ENCODE measurements around the gene CCL4.

Gene CCL4

GRCh38 chr17:36135465-36135864, 31.8 kb downstream of the CCL4 start:
- TF ChIP-seq, protein P1, sequence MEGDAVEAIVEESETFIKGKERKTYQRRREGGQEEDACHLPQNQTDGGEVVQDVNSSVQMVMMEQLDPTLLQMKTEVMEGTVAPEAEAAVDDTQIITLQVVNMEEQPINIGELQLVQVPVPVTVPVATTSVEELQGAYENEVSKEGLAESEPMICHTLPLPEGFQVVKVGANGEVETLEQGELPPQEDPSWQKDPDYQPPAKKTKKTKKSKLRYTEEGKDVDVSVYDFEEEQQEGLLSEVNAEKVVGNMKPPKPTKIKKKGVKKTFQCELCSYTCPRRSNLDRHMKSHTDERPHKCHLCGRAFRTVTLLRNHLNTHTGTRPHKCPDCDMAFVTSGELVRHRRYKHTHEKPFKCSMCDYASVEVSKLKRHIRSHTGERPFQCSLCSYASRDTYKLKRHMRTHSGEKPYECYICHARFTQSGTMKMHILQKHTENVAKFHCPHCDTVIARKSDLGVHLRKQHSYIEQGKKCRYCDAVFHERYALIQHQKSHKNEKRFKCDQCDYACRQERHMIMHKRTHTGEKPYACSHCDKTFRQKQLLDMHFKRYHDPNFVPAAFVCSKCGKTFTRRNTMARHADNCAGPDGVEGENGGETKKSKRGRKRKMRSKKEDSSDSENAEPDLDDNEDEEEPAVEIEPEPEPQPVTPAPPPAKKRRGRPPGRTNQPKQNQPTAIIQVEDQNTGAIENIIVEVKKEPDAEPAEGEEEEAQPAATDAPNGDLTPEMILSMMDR (IDR thresholded peaks at IDR 0.05; ENCODE audit: low read depth, low read length) = no peak
- no peak for DNase-seq (ENCODE audit: extremely low read depth, low read depth)

- no peak for DNase-seq (ENCODE audit: extremely low read depth, low read depth)
- TF ChIP-seq, protein P1 (IDR thresholded peaks at IDR 0.05; ENCODE audit: low read depth, low read length) = no peak
Measured at GRCh38 chr17:36136036-36136435, 32.4 kb downstream of the CCL4 start.

DNA sequence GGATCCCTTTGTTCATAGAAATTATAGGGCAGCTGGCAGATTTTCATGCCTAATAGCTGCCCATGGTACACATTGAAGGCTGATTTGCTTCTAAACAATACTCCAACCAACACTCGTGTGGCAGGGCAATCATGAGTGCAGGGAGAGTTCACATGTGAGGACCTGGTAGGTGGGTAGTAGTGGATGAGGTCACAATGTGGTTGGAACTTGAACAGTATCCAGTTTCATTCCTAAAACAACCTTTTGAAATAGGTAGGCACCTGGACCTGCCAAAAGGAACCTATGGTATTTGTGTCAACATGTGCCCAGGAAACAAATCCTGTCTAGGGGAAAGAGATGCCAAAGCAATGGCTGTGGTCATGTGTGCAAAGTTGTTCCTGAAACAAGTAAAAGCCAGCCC, 32.8 kb downstream of the CCL4 start:
- TF ChIP-seq, protein P1 (IDR thresholded peaks at IDR 0.05; ENCODE audit: low read depth, low read length) = no peak
- DNase-seq (ENCODE audit: extremely low read depth, low read depth) = no peak

GRCh38 chr17:36142235-36142634, 38.6 kb downstream of the CCL4 start:
- TF ChIP-seq, protein P1 (IDR thresholded peaks at IDR 0.05; ENCODE audit: low read depth, low read length) = no peak
- DNase-seq (ENCODE audit: extremely low read depth, low read depth) = no peak

DNA sequence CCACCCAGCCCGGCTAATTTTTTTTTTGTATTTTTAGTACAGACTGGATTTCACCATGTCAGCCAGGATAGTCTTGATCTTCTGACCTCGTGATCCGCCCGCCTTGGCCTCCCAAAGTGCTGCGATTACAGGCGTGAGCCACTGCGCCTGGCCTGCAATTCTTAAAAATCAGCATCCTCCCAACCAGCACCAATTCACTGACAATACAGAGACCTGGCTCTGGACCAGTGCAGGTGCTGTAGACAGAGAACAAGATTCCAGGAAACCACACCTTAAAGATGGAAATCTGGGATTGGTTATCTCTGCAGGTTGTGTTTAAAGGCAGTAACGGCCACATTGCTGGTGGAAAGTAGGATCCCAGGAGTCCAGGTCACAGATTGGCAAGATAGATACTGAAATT, 39.2 kb downstream of the CCL4 start:
- DNase-seq (ENCODE audit: extremely low read depth, low read depth) = no peak
- TF ChIP-seq, protein P1 (IDR thresholded peaks at IDR 0.05; ENCODE audit: low read depth, low read length) = no peak

GRCh38 chr17:36144014-36144413, 40.4 kb downstream of the CCL4 start:
- TF ChIP-seq, protein P1 (IDR thresholded peaks at IDR 0.05; ENCODE audit: low read depth, low read length) = no peak
- no peak for DNase-seq (ENCODE audit: extremely low read depth, low read depth)

DNA sequence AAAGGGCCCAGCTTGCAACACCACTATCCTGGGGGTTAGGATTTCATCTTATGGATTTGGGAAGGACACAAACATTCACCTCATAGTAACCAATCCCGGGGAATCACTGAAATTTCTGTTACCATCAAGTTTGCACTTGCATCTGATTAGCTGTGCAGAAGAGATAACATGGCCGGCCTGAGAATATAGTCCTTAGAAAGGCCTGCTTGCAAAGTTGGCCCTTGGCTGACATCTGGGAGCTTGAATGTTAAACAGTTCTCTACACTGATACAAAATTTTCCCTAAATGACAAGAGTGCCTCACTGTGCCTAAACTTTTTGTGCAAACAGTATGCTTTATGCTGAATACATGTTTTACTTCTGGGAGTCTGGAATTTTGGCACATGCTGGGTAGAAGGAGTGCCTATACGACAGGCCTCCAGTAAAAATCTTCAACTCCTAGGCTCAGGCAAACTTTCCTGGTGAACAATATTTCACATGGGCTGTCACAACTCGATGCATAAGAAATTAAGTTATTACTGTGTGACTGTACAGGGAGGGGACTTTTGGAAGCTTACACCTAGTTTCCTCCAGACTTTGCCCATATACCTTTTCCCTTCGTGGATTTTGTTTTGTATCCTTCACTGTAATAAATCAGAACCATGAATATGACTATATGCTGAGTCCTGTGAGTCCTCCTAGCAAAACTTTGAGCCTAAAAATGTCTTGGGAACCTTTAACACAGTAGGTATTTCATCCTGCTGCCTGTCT, 41.5 kb downstream of the CCL4 start:
- DNase-seq (ENCODE audit: extremely low read depth, low read depth) = no peak
- TF ChIP-seq, protein P1 (IDR thresholded peaks at IDR 0.05; ENCODE audit: low read depth, low read length) = no peak

All from AG09319 (cell line).